Neural crest cell (in vitro differentiated cells): Measurements from ENCODE around the gene STIM2. TPM values are rescaled to one million over a fixed set of nuclear protein-coding genes. Genes with fewer than 3 reads are reported as not detected.
"Not testable (repeated sequence)": the region's sequence is repeated elsewhere in the genome, so short reads cannot be mapped to it uniquely, and the experiment has no call there.

ENCODE experiments used
- DNase-seq: peaks from one replicate; pipeline ENCODE4 v3.0.0; 2021; ENCODE audit warnings: low read depth, mixed read lengths, low spot score
- H3K27ac Mint-ChIP-seq: one replicate; pipeline ENCODE4 v1.8.0; 2021; ENCODE audit warnings: mild to moderate bottlenecking, mixed read lengths; ENCODE audit not compliant: unreplicated experiment
- H3K27me3 Mint-ChIP-seq: 2 replicates; pipeline ENCODE4 v1.8.0; 2021; ENCODE audit warnings: low read depth, mild to moderate bottlenecking, mixed read lengths
- H3K36me3 Mint-ChIP-seq: 2 replicates; pipeline ENCODE4 v1.8.0; 2021; ENCODE audit warnings: low read depth, mild to moderate bottlenecking, mixed read lengths
- H3K4me1 Mint-ChIP-seq: 2 replicates; pipeline ENCODE4 v1.8.0; 2021; ENCODE audit warnings: mixed read lengths
- H3K4me3 Mint-ChIP-seq: one replicate; pipeline ENCODE4 v1.8.0; 2021; ENCODE audit warnings: mild to moderate bottlenecking, mixed read lengths
- H3K9me3 Mint-ChIP-seq: 2 replicates; pipeline ENCODE4 v1.8.0; 2021; ENCODE audit warnings: mixed read lengths
- total RNA-seq: library from RNA; stranded (reverse); gene quantifications from 2 replicates; pipeline ENCODE4 v1.2.1, GENCODE V29; 2021
- TF ChIP-seq, protein P1 (sequence below): fragments of 200-600 bp; sonication (generic); conservative IDR thresholded peaks from 2 replicates; pipeline ENCODE4 v1.5.0; 2021; ENCODE audit warnings: antibody characterized with exemption, mild to moderate bottlenecking

Gene STIM2
- total RNA-seq, 1 donor from 2014 or later: 30.5 TPM

DNA sequence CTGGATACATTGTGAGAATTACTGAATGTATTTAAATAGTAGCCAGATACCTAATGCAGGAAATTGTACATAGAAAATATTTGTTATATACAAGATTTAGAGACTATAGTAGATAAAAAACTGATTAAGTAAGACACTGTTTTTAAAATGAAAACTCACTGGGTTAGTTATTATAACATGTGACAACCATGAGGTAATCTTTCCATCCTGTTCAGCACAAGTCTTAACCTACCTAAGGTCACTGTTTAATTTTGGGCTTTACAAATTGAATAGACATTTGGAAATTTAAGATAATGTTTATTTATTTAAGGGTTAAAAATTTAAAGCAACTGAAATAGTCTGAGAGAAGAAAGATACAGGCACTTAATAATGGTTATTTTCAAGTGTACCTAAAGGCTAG is 102.1 kb downstream of the STIM2 start:
- Mint-ChIP-seq H3K27ac (no peak overlapping the region), H3K4me1 (peaks cover 23% of the 10 kb centered on the region), H3K36me3 (peaks cover 5% of the 10 kb centered on the region), H3K27me3 (no peaks in the 10 kb centered on the region), H3K4me3 (no peak overlapping the region), H3K9me3 (no peaks in the 10 kb centered on the region)
- TF ChIP-seq, protein P1, sequence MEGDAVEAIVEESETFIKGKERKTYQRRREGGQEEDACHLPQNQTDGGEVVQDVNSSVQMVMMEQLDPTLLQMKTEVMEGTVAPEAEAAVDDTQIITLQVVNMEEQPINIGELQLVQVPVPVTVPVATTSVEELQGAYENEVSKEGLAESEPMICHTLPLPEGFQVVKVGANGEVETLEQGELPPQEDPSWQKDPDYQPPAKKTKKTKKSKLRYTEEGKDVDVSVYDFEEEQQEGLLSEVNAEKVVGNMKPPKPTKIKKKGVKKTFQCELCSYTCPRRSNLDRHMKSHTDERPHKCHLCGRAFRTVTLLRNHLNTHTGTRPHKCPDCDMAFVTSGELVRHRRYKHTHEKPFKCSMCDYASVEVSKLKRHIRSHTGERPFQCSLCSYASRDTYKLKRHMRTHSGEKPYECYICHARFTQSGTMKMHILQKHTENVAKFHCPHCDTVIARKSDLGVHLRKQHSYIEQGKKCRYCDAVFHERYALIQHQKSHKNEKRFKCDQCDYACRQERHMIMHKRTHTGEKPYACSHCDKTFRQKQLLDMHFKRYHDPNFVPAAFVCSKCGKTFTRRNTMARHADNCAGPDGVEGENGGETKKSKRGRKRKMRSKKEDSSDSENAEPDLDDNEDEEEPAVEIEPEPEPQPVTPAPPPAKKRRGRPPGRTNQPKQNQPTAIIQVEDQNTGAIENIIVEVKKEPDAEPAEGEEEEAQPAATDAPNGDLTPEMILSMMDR: no peak
- no peak for DNase-seq

- Mint-ChIP-seq H3K9me3 (no peaks in the 10 kb centered on the region), H3K4me1 (peaks cover 16% of the 10 kb centered on the region), H3K36me3 (peaks cover 3% of the 10 kb centered on the region), H3K4me3 (no peak overlapping the region), H3K27ac (no peak overlapping the region), H3K27me3 (no peaks in the 10 kb centered on the region)
- TF ChIP-seq, protein P1: no peak
- DNase-seq: no peak
Observed at GRCh38 chr4:26964512-26964911, 103.9 kb downstream of the STIM2 start.

- Mint-ChIP-seq H3K9me3 (no peaks in the 10 kb centered on the region), H3K4me1 (peaks cover 11% of the 10 kb centered on the region), H3K36me3 (peaks cover 5% of the 10 kb centered on the region), H3K27me3 (no peaks in the 10 kb centered on the region), H3K4me3 (no peak overlapping the region), H3K27ac (no peak overlapping the region)
- DNase-seq: no peak
- TF ChIP-seq, protein P1: no peak
Observed at GRCh38 chr4:26964994-26965393, 104.4 kb downstream of the STIM2 start.

GRCh38 chr4:26975464-26976181 is 115.0 kb downstream of the STIM2 start:
- peaks cover 15% of the 10 kb centered on the region for H3K9me3 Mint-ChIP-seq

DNA sequence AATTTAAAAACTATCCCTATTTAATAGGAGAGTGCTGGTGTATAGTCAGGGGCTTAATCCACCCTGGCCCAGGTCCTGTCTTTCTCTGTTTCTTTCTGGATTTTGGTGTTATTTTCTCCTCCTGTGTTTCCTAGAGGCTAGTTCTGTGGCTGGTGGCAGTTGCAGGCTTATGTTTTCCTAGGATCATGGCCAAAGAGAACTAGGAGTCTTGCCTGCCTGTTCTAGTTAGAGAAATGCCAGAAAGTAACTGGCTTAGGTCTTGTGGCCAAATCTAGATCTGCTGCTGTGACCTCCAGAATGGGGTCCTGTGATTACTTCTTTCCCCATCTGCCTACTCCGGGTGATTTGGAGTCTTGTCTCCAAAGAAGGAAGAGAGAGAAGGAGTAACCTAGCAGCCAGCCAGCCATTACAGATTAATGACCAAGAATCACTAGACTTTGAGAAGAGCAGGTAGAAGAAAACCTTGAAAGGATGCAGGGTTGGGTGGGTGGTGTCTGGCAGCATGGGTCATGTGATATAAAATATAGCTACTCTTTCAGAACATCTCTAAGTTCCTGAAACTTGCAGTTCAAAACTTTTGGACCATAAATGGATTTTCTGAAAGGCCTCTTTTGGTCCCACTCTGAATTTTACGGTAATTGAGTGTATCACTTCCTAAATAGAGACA is 117.9 kb downstream of the STIM2 start:
- Mint-ChIP-seq H3K36me3 (peaks cover 16% of the 10 kb centered on the region), H3K9me3 (peaks cover 1% of the 10 kb centered on the region), H3K27me3 (no peaks in the 10 kb centered on the region), H3K4me1 (no peaks in the 10 kb centered on the region), H3K27ac (no peak overlapping the region), H3K4me3 (no peak overlapping the region)
- DNase-seq: no peak
- TF ChIP-seq, protein P1: no peak

More at GRCh38 chr4:26975464-26976181, 115.0 kb downstream of the STIM2 start:
- H3K36me3 Mint-ChIP-seq: peaks cover 31% of the 10 kb centered on the region
- DNase-seq, H3K4me3 Mint-ChIP-seq, H3K27ac Mint-ChIP-seq, H3K4me1 Mint-ChIP-seq, H3K27me3 Mint-ChIP-seq: not testable (repeated sequence)

- DNase-seq: no peak
- Mint-ChIP-seq H3K4me3 (no peak overlapping the region), H3K27me3 (no peaks in the 10 kb centered on the region), H3K4me1 (peaks cover 9% of the 10 kb centered on the region), H3K36me3 (peaks cover 5% of the 10 kb centered on the region), H3K9me3 (peaks cover 2% of the 10 kb centered on the region), H3K27ac (no peak overlapping the region)
- TF ChIP-seq, protein P1: no peak
Observed at GRCh38 chr4:26984896-26985295, 124.3 kb downstream of the STIM2 start.
